ENCODE results near the gene CACHD1. TPM values are rescaled to one million over a fixed set of nuclear protein-coding genes. Genes with fewer than 3 reads are reported as not detected.

The CACHD1 gene
- total and polyA plus RNA-seq, 2 of the 8 experiments (the other 6 are each of a cell fraction or from before 2014, with no cell fraction given) = 22.2 to 42.5 TPM

- no peak overlapping the region for H3K14ac ChIP-seq (ENCODE audit: insufficient read length)
- 69% methylated on average over 4 of the region's 4 CpGs; no CpG with 5 or more reads in 1 of the 2 experiments for WGBS, 2 experiments (ENCODE audit: extremely low coverage in 1 of 2, insufficient coverage in 1 of 2, insufficient read length in 1 of 2, insufficient replicate concordance in 2 of 2, low coverage in 1 of 2, low lambda C conversion rate in 2 of 2, missing lambda C conversion rate in 1 of 2)
Observed at GRCh38 chr1:64623750-64624191, 153.8 kb downstream of the CACHD1 start.

More at GRCh38 chr1:64623750-64624191, 153.8 kb downstream of the CACHD1 start:
- H4K91ac ChIP-seq (replicated peaks; ENCODE audit: insufficient read length, low read length) = no peak overlapping the region
- FAIRE-seq (no peak), DNase-seq (ENCODE audit: low read depth in 1 of 2, low spot score in 2 of 2) (no peak)
- H2BK15ac ChIP-seq (ENCODE audit: low read length) = no peak overlapping the region
- H3K36me3 ChIP-seq (ENCODE audit: control insufficient read depth in 2 of 4, insufficient read depth in 4 of 4, low read length in 3 of 4) = no peaks in the 10 kb centered on the region; a peak in 2 of 8 replicates
- no peaks in the 10 kb centered on the region for H3K23me2 ChIP-seq (ENCODE audit: low read depth, low read length)
- no peak overlapping the region for H2BK5ac ChIP-seq (ENCODE audit: low read depth, low read length)
- H3K23ac ChIP-seq (ENCODE audit: insufficient read length) = no peak overlapping the region
- H3K9me3 ChIP-seq (ENCODE audit: insufficient read depth in 2 of 2, low read depth in 1 of 2, low read length in 1 of 2) = no peaks in the 10 kb centered on the region
- no peak overlapping the region for H3K4ac ChIP-seq (replicated peaks; ENCODE audit: insufficient read length, low read depth, low read length)
- no peak overlapping the region for H4K5ac ChIP-seq (ENCODE audit: insufficient read length, low read depth, low read length)
- CTCF ChIA-PET (ENCODE audit: partially characterized antibody) = interaction anchor here (0.8 to 1.3 kb wide), 3 partner anchors 18 to 51 kb away, joined by 3 to 5 read pairs (median 3); no protein-coding TSS in a partner anchor
- no peak overlapping the region for H3K27ac ChIP-seq (ENCODE audit: low read depth, low read length)
- no peak overlapping the region for H2BK12ac ChIP-seq (ENCODE audit: low read depth, low read length)
- H3K4me2 ChIP-seq (ENCODE audit: insufficient read depth in 1 of 2, low read depth in 2 of 2, low read length in 2 of 2) = no peak overlapping the region
- H2AK5ac ChIP-seq (ENCODE audit: low read depth, low read length) = no peak overlapping the region
- H3K79me2 ChIP-seq (ENCODE audit: control insufficient read depth in 1 of 2, insufficient read depth in 2 of 2, low read length in 2 of 2) = peaks cover 0 to 6% of the 10 kb centered on the region in 2 experiments; a peak in 1 of 4 replicates
- no peak overlapping the region for H2AFZ ChIP-seq (ENCODE audit: low read length)
- H3K4me1 ChIP-seq (replicated peaks in 1 of 4; ENCODE audit: control insufficient read depth in 3 of 4, insufficient read depth in 4 of 4, low read length in 3 of 4) = no peaks in the 10 kb centered on the region; a peak in 1 of 7 replicates
- no peak overlapping the region for H3K9ac ChIP-seq (replicated peaks in 1 of 4; ENCODE audit: extremely low read depth in 1 of 4, low read depth in 3 of 4, low read length in 3 of 4)
- no peak overlapping the region for H3K4me3 ChIP-seq (ENCODE audit: extremely low read depth in 1 of 4, insufficient read depth in 2 of 4, low read depth in 3 of 4, low read length in 4 of 4)
- H2BK120ac ChIP-seq (replicated peaks; ENCODE audit: low read depth, low read length) = no peak overlapping the region
- no peak overlapping the region for H3K18ac ChIP-seq (ENCODE audit: extremely low read depth, low read length)
- no peaks in the 10 kb centered on the region for H3K27me3 ChIP-seq (replicated peaks in 1 of 4; ENCODE audit: control insufficient read depth in 3 of 4, extremely low read depth in 1 of 4, insufficient read depth in 3 of 4, low read length in 3 of 4)
- TF ChIP-seq KDM5A (IDR thresholded peaks at IDR 0.05; ENCODE audit: low read length) (no peak), HDAC6 (IDR thresholded peaks at IDR 0.05; ENCODE audit: low read depth, low read length) (no peak), EZH2 (IDR thresholded peaks at IDR 0.05; ENCODE audit: low read depth, low read length, severe bottlenecking) (no peak), USF2 (IDR thresholded peaks at IDR 0.05; ENCODE audit: low read length) (no peak)
- POLR2A ChIA-PET (ENCODE audit: partially characterized antibody) = no interaction called here
- no peaks in the 10 kb centered on the region for H4K20me1 ChIP-seq (replicated peaks in 1 of 2; ENCODE audit: control insufficient read depth in 1 of 2, insufficient read depth in 2 of 2, low read length in 2 of 2)
- no peak overlapping the region for H3K56ac ChIP-seq (replicated peaks; ENCODE audit: insufficient read length, low read depth, low read length)
- H3K79me1 ChIP-seq (ENCODE audit: low read depth, low read length) = no peaks in the 10 kb centered on the region; the same call in 1 of the 2 replicates
- no peak overlapping the region for H2BK20ac ChIP-seq (ENCODE audit: low read length)
- H4K8ac ChIP-seq (ENCODE audit: extremely low read depth, insufficient read depth, low read length) = no peak overlapping the region

All from H1 (cell line).